GM19372 (cell line): ENCODE results near the gene EEF2K.
"Not testable (repeated sequence)": the region's sequence is repeated elsewhere in the genome, so short reads cannot be mapped to it uniquely, and the experiment has no call there.

Source experiments
- ATAC-seq: cut with Tn5 transposase; IDR thresholded peaks from one replicate; pipeline ENCODE4 v1.9.1; 2021; ENCODE audit warnings: mild to moderate bottlenecking, low read depth, moderate library complexity; ENCODE audit not compliant: unreplicated experiment

The EEF2K gene

DNA sequence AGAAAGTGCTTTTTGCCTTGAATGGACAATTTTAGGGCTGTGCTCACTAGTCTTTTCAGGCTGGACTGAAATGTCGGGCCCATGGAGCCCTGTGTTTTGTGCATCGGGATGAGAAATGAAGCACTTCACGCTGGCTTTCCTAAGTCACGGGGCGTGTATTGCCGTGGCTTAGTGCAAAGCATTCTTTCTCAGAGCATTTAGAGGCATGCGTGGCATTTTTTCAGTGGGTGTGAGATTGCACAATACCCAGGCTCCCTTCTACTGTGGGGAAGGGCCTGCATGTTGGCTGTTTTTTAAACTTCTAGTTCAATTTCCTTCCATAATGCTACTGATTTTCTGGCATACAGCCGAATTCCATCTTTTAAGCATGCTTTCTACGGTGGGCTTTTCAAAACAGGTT is 78.6 kb downstream of the EEF2K start:
- ATAC-seq, result no peak

DNA sequence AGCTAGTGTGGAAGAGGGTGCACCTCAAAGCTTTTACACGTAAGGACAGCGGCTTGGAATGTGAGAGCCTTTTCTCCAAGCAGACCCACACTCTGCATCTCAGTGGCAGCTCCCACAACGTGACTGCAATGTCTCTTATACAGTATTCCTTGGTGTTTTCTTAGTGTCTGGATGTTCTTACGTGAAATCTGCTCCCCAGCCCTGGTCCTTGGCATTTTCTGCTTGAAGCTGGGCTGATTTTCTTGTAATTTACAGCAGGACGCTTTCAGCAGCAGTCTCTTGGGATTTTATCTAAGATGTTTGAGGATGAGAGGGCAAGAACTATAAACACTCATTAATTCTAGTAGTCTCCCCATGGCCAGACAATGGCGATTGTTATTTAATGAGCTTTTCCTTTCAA is 79.0 kb downstream of the EEF2K start:
- ATAC-seq, result no peak

DNA sequence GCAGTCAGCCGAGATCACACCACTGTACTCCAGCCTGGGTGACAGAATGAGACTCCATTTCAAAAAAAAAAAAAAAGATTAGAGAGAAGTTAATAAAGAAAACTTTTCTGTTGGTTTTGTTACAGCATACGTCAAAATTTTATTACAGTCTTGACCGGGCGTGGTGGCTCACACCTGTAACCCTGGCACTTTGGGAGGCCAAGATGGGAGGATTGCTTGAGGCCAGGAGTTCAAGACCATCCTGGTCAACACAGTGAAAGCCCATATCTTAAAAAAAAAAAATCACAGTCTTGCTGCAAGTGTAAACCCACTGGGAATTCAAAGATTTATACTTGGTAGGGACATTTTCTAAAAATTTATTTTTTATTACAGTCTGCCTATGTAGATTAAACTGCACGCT is 84.9 kb downstream of the EEF2K start:
- ATAC-seq, result no peak

DNA sequence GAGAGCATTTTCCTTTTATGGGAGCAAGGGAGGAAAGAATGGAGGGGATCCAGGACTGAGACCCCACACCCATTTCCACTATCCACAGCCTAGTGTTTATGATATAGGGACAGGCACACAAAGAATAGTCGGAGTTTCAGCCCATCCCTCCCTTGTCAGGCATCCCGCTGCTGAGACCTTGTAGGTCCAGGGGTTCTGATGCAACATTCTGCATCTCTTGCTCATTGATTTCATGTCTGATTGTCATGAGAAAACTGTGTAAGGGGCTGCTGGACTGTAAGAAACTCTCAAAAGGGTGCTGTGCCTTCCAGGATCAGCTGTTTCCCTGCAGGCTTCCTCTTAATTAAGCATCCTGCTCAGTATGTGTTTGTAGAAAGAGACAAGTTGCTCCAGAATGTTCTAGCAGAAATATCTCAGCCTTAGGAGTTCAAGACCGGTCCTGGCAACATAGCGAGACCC is 85.8 kb downstream of the EEF2K start:
- no peak for ATAC-seq

DNA sequence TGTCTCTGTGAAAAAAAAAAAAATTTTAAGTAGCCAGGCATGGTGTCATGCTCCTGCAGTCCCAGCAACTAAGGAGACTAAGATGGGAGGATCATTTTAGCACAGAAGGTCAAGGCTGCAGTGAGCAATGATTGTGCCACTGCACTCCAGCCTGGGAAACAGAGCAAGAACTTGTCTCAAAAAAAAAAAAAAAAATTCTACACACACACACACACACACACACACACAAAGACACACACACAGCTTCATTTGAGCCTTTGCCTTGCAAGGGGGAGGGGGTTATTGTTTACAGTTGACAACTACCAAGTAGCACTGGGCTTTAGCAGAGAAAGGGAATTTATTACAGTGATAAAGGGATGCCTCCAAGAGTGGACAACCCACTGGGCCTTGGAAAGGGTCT is 86.2 kb downstream of the EEF2K start:
- no peak for ATAC-seq

DNA sequence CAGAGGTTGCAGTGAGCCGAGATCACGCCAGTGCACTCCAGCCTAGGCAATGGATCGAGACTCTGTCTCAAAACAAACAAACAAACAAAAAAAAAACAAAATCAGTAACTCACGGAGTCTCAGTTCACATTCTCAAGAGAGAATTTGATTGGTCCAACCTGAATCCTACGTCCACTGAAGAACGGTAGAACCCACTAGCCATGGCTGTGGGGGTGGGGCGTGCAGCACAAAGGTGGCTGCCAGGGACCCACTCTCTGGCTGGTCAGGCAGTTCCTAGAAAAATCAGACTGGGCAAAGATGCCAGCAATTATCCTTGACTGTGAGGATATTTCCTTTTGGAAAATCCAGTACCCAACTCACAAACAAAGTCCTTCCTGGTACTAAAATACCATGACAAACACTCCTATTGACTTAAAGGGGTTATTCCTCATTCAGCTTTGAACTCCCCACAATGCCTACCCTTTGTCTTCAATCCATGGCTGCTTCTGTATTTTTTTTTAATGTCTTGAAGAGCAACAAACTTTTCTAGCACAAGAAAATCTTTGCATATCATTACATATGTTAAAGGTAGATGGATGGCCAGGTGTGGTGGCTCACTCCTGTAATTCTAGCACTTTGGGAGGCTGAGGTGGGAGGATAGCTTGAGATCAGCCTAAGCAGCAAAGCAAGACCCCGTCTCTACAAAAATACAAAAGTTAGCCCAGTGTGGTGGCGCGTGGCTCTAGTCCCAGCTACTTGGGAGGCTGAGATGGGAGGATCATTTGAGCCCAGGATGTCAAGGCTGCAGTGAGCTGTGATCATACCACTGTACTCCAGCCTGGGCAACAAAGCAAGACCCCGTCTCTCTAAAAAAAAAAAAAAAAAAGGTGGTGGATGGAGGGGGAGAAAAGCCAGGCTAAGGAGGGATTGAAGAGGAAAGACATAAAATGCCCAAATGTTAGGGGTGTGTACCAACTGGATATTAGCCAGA is 87.3 kb downstream of the EEF2K start:
- ATAC-seq, result no peak

DNA sequence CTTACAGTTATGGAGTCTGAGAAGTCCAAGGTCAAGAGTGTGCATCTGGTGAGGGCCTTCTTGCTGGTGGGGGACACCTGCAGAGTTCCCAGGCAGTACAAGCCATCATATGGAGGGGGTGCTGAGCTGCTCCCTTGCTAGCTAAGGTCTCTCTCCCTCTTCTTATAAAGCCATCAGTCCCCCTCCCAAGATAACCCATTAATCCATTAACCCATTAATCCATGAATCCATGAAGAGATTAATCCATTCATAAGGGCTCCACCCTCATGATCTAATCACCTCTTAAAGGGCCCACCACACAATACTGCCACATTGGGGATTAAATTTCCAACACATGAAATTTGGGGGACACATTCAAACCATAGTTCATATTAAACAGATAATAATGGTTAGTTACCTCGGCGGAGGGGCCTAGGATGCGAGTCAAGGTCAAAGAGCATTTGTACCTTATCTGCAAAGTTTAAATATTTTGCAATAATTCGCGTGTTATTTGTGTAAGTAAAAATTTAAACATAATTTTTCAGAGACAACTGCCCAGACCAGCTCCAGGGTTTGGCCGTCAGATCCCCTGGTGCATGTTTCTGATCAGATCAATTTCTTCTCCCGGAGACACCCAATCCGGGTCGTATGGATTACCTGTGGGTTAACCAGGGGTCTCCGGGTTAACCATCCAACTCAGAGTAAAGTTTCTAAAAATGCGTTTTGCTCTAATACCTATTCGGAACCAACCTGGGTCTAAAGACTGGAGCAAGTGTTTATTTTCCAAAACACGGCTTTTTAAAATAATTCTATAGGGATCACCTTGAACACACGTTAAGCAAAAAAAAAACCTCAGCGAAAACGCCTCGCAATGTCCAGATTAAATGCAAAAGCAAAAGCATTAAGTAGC is 90.4 kb downstream of the EEF2K start:
- no peak for ATAC-seq

DNA sequence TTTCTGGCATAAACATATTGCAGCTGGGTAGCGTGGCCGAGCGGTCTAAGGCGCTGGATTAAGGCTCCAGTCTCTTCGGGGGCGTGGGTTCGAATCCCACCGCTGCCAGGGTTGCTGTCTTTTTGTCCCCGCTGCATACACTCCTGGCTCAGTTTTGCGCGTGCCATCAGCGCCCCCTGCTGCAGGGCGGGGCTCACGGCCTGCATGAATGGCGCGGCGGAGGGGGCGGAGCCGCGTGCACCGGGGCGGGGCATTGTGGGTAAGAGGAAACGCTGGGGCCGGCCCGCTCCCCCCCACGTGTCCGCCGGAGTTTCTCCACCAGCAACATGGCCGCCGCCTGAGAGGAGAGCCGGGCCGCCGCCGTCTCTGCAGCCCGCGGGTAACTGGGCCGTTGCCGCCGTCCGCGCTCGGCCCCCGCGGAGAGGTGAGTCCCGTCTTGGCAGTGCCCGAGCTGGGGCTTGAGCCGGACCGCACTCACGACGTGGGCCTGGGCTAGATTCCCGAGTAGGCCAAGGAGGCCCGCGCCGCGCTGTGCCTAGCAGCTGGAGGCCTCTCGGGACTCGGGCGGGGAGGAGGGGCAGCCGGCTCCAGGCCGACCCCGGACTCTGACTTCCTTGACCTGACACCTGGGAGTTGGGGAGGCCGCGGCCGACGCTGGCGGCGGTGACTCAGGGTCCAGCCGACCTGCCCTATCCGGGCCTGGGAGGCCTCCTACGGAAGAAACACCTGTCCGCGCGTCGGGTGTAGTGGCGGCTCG is 91.2 kb downstream of the EEF2K start, which contains the start of gene POLR3E:
TSS of gene POLR3E (plus strand) at position 296 of the 757 bp plus-strand sequence. CDS start 5,560 bp downstream, outside the sequence.
- ATAC-seq, result peak; percentile 85

DNA sequence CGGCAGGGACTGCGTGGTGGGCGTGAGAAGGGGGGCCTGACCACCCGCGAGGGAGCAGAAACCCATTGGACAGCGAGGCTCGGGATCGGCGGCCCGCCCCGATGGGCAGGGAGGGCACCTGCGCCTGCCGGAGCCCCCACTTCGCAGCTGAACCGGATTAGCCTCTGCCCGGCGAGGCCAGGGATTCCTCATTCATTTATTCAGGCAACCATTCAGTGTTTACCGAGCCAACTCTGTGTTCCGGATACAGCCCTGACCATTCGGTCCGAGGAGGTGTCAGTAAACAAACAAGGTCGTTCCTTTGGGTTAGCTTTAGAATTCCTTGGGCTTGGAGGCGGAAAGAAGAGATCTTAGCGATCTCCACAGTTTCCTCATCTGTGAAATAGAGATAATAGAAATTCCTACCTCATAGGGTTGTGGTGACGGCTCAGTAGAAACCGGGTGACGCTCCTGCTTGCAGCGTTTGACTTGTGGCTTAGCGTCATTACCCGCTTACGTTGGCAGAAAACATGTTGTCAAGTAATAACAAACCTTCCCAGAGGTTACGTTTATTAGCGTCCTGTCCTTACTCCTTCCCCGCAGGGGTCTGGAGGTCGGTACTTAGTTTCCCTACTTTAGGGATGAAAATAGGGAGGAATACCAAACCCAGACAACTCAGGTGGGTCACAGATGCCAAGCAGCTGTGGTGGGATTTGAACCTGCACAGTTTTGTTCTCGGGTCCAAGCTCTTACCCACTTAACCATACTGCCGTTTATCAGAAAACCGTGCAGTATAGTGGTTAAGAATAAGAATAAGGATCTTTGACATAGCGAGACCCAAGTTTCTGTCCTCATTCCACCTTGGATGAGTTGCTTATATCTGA is 92.0 kb downstream of the EEF2K start:
- no peak for ATAC-seq

DNA sequence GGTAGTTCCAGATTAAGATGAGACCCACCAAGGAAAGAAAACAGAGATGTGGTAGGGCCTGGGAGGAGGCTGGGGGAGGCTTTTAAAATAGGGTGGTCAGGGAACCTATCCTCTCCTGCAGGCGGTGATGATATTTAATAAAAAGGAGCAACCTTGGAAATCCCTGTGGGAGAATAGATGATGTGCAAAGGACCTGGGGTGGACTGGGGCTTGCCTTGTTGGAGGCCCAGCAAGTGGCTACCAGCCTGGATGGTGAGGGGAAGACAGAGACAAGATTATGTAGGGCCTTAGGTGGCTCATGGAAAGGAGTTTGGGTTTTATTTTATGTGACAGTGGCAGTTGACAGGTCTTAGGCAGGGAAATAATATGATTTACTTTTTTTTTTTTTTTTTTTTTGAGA is 93.0 kb downstream of the EEF2K start:
- no peak for ATAC-seq

DNA sequence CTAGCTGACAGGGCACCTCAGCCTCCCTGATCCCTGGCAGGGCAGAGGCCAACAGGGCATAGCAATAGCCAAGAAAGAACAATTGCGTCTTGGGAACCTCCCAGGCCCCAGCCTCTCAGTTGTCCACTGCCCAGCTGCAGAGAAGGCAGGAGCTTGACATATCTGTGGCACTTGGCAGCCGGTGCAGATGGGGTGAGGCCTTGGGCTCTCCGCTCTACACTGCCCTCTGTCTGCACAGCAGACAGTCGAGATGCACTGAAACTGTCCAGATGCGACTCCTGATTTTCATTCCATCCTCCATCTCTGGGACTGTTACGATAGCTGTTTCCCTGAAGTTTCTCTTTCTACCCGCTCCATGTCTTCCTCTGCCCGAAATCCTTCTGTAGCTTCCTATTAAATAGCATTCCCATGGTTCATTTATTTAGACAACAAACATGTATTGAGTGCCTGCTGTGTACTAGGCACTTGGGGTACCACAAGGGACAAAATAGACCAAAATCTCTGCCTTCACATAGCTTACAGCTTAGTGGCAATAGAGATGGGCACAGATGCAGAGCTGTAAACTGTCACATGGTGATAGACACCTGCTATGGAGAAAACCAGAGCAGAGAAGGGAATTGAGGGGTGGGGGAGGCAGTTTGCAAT is 94.5 kb downstream of the EEF2K start:
- ATAC-seq, result no peak

DNA sequence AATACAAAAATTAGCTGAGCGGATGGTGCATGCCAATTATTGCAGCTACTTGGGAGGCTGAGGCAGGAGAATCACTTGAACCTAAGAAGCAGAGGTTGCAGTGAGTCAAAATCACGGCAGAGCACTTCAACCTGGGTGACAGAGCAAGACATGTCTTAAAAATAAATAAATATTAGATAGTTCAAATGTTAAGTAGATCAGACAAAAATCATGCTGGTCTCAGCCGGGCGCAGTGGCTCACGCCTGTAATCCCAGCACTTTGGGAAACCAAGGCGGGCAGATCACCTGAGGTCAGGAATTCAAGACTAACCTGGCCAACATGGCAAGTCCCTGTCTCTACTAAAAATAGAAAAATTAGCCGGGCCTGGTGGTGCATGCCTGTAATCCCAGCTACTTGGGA is 95.3 kb downstream of the EEF2K start:
- ATAC-seq, result not testable (repeated sequence)

DNA sequence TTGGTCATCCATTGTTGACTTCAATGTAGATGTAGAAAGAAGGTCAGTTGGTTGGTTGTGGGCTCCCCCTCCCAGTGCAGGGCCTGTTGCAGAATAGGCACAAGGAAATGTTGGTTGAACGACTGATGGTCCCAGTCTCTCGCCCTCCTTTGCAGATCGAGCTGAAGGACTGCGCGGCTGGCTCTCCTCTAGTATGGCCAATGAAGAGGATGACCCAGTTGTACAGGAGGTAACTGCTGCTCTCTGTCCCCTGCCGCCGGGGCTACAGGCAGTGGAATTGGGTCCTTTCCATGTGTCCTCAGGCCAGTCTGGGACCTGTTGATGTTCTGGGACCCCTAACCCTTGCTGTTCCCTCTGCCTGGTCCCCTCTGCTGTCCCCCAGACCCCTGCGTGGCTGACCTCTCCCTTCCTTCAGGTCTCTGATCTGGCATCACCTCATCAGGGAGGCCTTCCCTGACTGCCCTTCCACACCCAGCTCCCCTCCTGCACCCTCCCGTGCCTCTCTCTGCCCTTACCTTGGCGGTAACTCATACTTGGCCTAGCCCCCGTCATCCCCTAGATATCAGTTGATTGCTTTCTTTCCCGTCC is 96.8 kb downstream of the EEF2K start:
- no peak for ATAC-seq

DNA sequence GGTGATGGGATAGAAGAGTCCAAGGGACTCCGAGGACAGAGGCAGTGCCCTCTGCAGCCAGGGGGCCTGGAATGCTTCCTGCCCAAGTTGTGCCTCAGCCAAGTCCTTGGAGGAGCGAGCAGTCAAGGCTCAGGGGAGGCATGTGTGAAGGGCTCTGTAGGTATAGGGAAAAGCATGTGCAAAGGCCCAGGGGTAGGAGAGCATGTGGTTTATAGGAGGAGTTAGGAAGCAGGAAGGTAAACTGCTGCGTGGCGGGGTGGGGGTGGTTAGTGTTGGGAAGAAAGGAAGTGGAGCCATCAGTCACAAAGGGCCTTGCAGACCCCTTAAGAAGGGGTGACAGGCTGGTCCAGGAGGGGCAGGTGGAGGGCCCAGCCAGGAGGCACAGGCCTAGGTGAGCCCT is 98.3 kb downstream of the EEF2K start:
- ATAC-seq, result no peak

DNA sequence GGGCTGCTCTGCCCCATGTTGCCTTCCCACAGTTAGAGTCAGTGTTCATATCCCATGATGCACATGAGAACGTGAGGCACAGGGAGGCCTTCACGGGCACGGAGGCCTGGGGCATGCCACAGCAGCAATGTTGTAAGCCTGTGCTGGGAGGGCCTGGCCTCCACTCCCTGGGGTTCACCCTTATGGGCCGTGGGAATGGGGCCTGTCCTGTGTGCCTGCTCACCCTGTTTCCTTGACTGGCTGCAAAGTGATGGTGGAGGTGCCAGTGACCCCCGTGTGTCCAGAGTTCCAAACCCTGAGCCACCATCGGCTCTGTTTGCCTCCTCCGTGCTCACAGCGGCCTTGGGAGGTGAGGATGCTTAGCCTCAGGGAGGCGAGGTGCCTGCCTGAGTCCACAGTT is 100.7 kb downstream of the EEF2K start:
- no peak for ATAC-seq

DNA sequence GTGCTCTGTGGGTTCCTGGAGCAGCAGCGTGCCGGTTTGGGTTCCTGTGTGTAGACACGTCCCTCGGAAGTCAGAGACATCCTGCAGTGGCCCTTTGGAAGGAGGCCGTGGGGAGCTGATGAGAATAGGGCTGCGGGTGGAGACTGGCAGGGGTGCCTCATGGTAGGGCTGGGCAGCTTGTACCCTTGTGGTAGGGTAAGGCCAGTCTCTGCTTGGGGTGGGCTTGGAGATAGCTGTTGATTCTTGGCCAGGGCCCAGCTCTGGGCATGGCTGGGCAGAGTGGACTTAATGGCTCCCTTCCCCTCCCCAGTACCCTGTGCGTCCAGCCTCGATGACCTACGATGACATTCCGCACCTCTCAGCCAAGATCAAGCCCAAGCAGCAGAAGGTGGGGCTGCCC is 101.8 kb downstream of the EEF2K start:
- no peak for ATAC-seq

DNA sequence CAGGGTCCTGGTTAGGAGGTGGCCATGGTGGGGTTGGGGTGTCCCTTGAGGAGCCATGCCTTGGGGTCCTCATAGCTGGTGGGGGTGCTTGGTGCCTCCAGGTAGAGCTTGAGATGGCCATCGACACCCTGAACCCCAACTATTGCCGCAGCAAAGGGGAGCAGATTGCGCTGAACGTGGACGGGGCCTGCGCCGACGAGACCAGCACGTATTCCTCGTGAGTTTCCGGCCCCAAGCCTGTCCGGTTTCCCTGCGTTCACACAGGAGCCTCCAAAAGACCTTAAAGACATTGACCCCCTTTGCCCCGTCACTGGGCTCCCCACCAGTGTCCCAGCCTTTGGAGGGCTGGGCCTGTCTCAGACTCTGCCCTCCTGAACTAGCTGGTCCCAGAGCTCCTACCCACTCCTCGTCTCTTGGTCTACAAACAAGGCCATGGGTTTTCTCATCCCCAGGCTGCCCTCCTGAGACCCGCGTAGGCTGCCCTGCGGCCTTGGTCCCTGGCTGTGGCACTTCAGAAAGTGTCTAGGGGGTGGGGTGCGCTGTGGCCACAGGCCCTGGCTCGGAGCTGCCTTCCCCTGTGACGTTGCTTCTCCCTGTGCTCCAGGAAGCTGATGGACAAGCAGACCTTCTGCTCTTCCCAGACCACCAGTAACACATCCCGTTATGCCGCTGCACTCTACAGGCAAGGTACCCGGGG is 102.9 kb downstream of the EEF2K start:
- no peak for ATAC-seq

DNA sequence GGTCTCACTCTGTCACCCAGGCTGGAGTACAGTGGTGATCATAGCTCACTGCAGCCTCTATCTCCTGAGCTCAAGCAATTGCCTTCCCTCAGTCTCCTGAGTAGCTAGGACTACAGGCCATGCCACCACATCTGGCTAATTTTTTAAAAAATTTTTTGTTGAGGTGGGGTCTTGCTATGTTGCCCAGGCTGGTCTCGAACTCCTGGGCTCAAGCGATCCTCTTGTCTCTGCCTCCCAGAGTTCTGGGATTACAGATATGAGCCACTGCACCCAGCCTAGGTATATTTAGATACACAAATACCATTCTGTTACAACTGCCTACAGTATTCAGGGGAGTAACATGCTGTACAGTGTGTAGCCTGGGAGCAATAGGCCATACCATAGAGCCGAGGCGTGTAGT is 105.4 kb downstream of the EEF2K start:
- ATAC-seq, result no peak
